Measurements from ENCODE around the gene C11orf98. TPM values are rescaled to one million over a fixed set of nuclear protein-coding genes. Genes with fewer than 3 reads are reported as not detected.
A peak's percentile ranks its signal among the peaks of the same experiment; 100 is the strongest.

The C11orf98 gene
- total RNA-seq, 2 donors from 2014 or later = 27.8 to 68.0 TPM

- Histone ChIP-seq H3K27me3 (replicated peaks; ENCODE audit: insufficient read depth) (no peaks in the 10 kb centered on the region), H3K36me3 (no peaks in the 10 kb centered on the region), H3K4me3 (no peak overlapping the region), H3K4me1 (replicated peaks) (peaks cover 18% of the 10 kb centered on the region), H3K9me3 (no peaks in the 10 kb centered on the region), H3K27ac (no peak overlapping the region)
- 62% methylated on average over 2 of the region's 2 CpGs for WGBS
- TF ChIP-seq POLR2A (IDR thresholded peaks at IDR 0.05) = no peak
- intact Hi-C loops (cut with DNase I) = no loop called here
- no peak for DNase-seq (ENCODE audit: low spot score)
Measured at GRCh38 chr11:62673196-62673525, 8.2 kb upstream of the C11orf98 start.

DNA sequence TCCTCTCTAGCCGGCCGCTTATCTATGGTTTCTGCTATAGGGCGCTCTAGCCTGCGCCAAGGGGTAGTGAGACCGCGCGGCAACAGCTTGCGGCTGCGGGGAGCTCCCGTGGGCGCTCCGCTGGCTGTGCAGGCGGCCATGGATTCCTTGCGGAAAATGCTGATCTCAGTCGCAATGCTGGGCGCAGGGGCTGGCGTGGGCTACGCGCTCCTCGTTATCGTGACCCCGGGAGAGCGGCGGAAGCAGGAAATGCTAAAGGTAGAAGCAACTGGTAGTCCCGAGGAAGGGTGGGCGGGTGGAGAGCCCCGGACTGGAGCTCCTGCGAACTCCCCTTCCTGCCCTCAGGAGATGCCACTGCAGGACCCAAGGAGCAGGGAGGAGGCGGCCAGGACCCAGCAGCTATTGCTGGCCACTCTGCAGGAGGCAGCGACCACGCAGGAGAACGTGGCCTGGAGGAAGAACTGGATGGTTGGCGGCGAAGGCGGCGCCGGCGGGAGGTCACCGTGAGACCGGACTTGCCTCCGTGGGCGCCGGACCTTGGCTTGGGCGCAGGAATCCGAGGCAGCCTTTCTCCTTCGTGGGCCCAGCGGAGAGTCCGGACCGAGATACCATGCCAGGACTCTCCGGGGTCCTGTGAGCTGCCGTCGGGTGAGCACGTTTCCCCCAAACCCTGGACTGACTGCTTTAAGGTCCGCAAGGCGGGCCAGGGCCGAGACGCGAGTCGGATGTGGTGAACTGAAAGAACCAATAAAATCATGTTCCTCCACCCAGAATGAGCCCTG is 6.8 kb upstream of the C11orf98 start, which contains the start of the genes LBHD1 and UQCC3:
LBHD1 (minus strand) TSS at position 660 of the 782 bp plus-strand sequence. CDS start 2,236 bp downstream, outside the sequence.
UQCC3 (plus strand) TSS at position 66 of the 782 bp plus-strand sequence; CDS start at position 139, 73 bp downstream.
- peaks cover 13% of the 10 kb centered on the region for H3K4me1 ChIP-seq (replicated peaks)
- intact Hi-C loops (cut with DNase I) = no loop called here
- H3K27ac ChIP-seq = peak within 1 kb of the TSS; percentile 82 to 87
- TF ChIP-seq POLR2A (IDR thresholded peaks at IDR 0.05) (peak; percentile 49), POLR2AphosphoS5 (IDR thresholded peaks at IDR 0.05) (peak; percentile 80)
- TF ChIP-seq, protein P1, sequence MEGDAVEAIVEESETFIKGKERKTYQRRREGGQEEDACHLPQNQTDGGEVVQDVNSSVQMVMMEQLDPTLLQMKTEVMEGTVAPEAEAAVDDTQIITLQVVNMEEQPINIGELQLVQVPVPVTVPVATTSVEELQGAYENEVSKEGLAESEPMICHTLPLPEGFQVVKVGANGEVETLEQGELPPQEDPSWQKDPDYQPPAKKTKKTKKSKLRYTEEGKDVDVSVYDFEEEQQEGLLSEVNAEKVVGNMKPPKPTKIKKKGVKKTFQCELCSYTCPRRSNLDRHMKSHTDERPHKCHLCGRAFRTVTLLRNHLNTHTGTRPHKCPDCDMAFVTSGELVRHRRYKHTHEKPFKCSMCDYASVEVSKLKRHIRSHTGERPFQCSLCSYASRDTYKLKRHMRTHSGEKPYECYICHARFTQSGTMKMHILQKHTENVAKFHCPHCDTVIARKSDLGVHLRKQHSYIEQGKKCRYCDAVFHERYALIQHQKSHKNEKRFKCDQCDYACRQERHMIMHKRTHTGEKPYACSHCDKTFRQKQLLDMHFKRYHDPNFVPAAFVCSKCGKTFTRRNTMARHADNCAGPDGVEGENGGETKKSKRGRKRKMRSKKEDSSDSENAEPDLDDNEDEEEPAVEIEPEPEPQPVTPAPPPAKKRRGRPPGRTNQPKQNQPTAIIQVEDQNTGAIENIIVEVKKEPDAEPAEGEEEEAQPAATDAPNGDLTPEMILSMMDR (IDR thresholded peaks at IDR 0.05) = peak in 1 of 4 experiments; percentile 22
- no peaks in the 10 kb centered on the region for H3K9me3 ChIP-seq
- H3K27me3 ChIP-seq (replicated peaks; ENCODE audit: insufficient read depth) = no peaks in the 10 kb centered on the region
- no peaks in the 10 kb centered on the region for H3K36me3 ChIP-seq
- peak; percentile 87 for DNase-seq (ENCODE audit: low spot score)
- peak within 1 kb of the TSS; percentile 61 to 69 for H3K4me3 ChIP-seq
- under 1% methylated on average over 52 of the region's 59 CpGs for WGBS

- under 1% methylated on average over 17 of the region's 17 CpGs for WGBS
- Histone ChIP-seq H3K4me1 (replicated peaks) (peaks cover 19% of the 10 kb centered on the region), H3K27ac (peak overlapping the region; percentile 82 to 87), H3K36me3 (no peaks in the 10 kb centered on the region), H3K9me3 (no peaks in the 10 kb centered on the region), H3K4me3 (peak overlapping the region; percentile 61 to 69), H3K27me3 (replicated peaks; ENCODE audit: insufficient read depth) (no peaks in the 10 kb centered on the region)
- DNase-seq (ENCODE audit: low spot score) = no peak
- TF ChIP-seq POLR2AphosphoS5 (IDR thresholded peaks at IDR 0.05) = no peak
- intact Hi-C loops (cut with DNase I) = no loop called here
Measured at GRCh38 chr11:62671236-62671607, 6.2 kb upstream of the C11orf98 start.

GRCh38 chr11:62669420-62670161 is 4.6 kb upstream of the C11orf98 start:
- no peak for TF ChIP-seq POLR2AphosphoS5 (IDR thresholded peaks at IDR 0.05)
- TF ChIP-seq, protein P1 (IDR thresholded peaks at IDR 0.05) = no peak
- TF ChIP-seq POLR2A (IDR thresholded peaks at IDR 0.05) = no peak
- DNase-seq (ENCODE audit: low spot score) = no peak
- Histone ChIP-seq H3K4me3 (no peak overlapping the region), H3K27ac (no peak overlapping the region), H3K9me3 (no peaks in the 10 kb centered on the region), H3K27me3 (replicated peaks; ENCODE audit: insufficient read depth) (no peaks in the 10 kb centered on the region), H3K4me1 (replicated peaks) (peaks cover 20% of the 10 kb centered on the region), H3K36me3 (no peaks in the 10 kb centered on the region)
- intact Hi-C loops (cut with DNase I) = no loop called here
- WGBS = 70% methylated on average over 4 of the region's 4 CpGs

DNA sequence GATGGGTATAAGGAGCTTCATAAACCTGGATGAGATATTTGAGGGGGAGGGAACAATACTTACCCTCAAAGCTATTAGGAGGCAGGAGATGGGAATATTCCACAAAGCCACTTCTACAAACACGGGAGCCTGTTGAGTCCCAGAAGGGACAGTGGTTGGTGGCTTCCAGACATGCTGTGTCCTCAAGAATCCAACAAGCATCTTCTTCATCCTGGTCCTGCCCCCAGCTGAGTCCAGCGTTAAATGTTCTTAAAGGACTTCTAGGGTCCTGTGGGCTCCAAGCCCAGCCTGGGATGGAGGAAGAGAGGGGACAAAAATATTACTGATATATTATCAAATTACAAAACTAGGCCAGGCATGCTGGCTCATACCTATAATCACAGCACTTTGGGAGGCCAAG is 2.5 kb upstream of the C11orf98 start:
- no peak overlapping the region for H3K4me3 ChIP-seq
- intact Hi-C loops (cut with DNase I) = no loop called here
- H3K4me1 ChIP-seq (replicated peaks) = peaks cover 12% of the 10 kb centered on the region
- 53% methylated on average over 2 of the region's 2 CpGs for WGBS
- no peaks in the 10 kb centered on the region for H3K36me3 ChIP-seq
- H3K9me3 ChIP-seq = no peaks in the 10 kb centered on the region
- H3K27me3 ChIP-seq (replicated peaks; ENCODE audit: insufficient read depth) = no peaks in the 10 kb centered on the region
- H3K27ac ChIP-seq = no peak overlapping the region
- TF ChIP-seq POLR2AphosphoS5 (IDR thresholded peaks at IDR 0.05) (no peak), POLR2A (IDR thresholded peaks at IDR 0.05) (no peak)
- TF ChIP-seq, protein P1 (IDR thresholded peaks at IDR 0.05) = no peak
- no peak for DNase-seq (ENCODE audit: low spot score)
